Measurements from ENCODE around the gene KCNJ8.

- no peak for TF ChIP-seq SUZ12 (IDR thresholded peaks at IDR 0.05; ENCODE audit: extremely low read depth, insufficient read depth, insufficient read length)
- no peak for TF ChIP-seq YY1 (IDR thresholded peaks at IDR 0.05; ENCODE audit: insufficient read depth, insufficient read length)
- no peak for TF ChIP-seq ZNF274 (IDR thresholded peaks at IDR 0.05; ENCODE audit: low read depth, low read length)
These were observed 56.1 kb downstream of the KCNJ8 start for GRCh38 chr12:21718403-21718802.

Measured in NT2/D1 (cell line).